Measurements from ENCODE around the gene ENOX2.

DNA sequence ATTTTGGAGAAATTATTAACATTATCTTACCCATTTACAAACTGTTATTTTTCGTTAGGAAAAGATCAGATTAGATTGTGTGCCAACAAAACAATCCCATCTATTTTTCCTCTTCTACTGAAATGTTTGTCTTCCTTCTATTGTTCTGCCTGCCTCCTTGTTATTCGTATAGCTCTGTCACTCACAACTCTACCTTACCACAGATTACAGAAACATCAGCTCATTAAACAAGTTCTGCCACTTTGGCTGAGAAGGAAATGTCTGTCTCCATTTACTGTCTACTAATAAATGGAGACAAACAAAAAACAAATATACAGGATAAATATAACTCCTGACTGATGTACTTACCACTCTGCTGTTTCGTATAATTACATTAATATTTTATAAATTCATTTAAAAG, 211.4 kb downstream of the ENOX2 start:
- TF ChIP-seq, protein P1, sequence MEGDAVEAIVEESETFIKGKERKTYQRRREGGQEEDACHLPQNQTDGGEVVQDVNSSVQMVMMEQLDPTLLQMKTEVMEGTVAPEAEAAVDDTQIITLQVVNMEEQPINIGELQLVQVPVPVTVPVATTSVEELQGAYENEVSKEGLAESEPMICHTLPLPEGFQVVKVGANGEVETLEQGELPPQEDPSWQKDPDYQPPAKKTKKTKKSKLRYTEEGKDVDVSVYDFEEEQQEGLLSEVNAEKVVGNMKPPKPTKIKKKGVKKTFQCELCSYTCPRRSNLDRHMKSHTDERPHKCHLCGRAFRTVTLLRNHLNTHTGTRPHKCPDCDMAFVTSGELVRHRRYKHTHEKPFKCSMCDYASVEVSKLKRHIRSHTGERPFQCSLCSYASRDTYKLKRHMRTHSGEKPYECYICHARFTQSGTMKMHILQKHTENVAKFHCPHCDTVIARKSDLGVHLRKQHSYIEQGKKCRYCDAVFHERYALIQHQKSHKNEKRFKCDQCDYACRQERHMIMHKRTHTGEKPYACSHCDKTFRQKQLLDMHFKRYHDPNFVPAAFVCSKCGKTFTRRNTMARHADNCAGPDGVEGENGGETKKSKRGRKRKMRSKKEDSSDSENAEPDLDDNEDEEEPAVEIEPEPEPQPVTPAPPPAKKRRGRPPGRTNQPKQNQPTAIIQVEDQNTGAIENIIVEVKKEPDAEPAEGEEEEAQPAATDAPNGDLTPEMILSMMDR (IDR thresholded peaks at IDR 0.05; ENCODE audit: borderline replicate concordance, extremely low read depth, low read length, poor library complexity, severe bottlenecking): no peak
- TF ChIP-seq EZH2 (IDR thresholded peaks at IDR 0.05; ENCODE audit: borderline replicate concordance, low read depth, low read length, severe bottlenecking): no peak

All from DND-41 (cell line).